ENCODE results near the gene GLI3. TPM values are rescaled to one million over a fixed set of nuclear protein-coding genes. Genes with fewer than 3 reads are reported as not detected.

The GLI3 gene
- total and polyA plus RNA-seq, 2 experiments from 2014 or later, result 4.0 to 5.2 TPM

DNA sequence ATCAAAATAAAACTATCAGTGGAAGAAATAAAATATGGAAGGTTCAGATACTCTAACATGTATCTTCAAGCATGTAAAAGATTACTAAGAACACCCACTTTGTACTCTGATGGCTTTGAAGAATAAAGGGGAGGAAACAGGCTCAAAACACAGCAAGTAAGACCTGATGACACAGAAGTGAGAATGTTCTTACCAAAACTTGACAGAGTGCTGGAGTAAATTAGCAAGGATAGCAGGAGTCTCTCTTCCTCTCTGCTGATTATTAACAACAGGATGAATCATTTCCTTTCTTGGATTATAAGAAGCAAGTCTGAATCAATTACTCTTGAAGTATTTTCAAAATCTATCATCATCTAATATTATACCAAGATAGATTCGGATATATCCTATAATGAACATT, 47.5 kb downstream of the GLI3 start:
- H3K9ac ChIP-seq, result no peak overlapping the region
- H3K9me3 ChIP-seq (ENCODE audit: low read depth), result no peaks in the 10 kb centered on the region
- H4K20me1 ChIP-seq (ENCODE audit: insufficient read depth), result 0 out of 2 replicates have a peak, but pooled peaks cover 3% of the 10 kb centered on the region
- no peaks in the 10 kb centered on the region for H3K9me2 ChIP-seq (ENCODE audit: insufficient read depth)
- no peak overlapping the region for H3K4me2 ChIP-seq (ENCODE audit: unreplicated experiment)
- no peak overlapping the region for H3K4me3 ChIP-seq
- H2AFZ ChIP-seq, result no peak overlapping the region
- 8 to 19% methylated on average over 1 of the region's 1 CpG for WGBS, 2 experiments (ENCODE audit: low coverage in 1 of 2, low lambda C conversion rate in 2 of 2, missing lambda C conversion rate in 2 of 2)
- peak overlapping the region; percentile 17; the same call in 1 of the 2 replicates for H3K27ac ChIP-seq
- TF ChIP-seq EZH2phosphoT487 (IDR thresholded peaks at IDR 0.05; ENCODE audit: insufficient read depth, low read depth) (no peak), EZH2 (IDR thresholded peaks at IDR 0.05; ENCODE audit: insufficient read depth, poor library complexity, severe bottlenecking) (no peak)
- H3K36me3 ChIP-seq (ENCODE audit: low read depth), result no peaks in the 10 kb centered on the region
- no peaks in the 10 kb centered on the region for H3K27me3 ChIP-seq (replicated peaks; ENCODE audit: insufficient read depth)
- DNase-seq, result peak; percentile 61
- peaks cover 27% of the 10 kb centered on the region for H3K4me1 ChIP-seq (ENCODE audit: insufficient read depth)
- H3F3A ChIP-seq (ENCODE audit: insufficient read depth), result peaks cover 41% of the 10 kb centered on the region; the same call in 1 of the 2 replicates
- in situ Hi-C loops (cut with MboI), result no loop called here
- H3K79me2 ChIP-seq (ENCODE audit: insufficient read depth), result peaks cover 55% of the 10 kb centered on the region

DNA sequence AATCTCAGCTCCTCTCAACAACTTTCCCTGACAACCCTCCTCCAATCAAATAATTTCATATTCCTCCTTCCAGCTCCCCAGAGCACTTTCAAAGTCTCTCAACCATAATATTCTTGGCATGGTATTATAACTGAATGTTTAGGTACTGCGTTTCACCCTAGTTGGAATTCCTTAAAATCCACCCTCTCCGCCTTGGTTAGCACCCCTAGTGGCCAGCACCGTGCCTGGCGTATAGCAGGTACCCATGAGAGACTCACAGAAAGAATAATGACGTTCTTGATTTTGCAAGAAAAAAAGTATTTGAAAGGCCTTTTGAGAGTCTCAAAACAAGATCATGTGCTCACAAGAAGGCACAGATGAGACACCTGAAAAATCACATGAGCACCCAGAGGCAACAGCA, 50.9 kb downstream of the GLI3 start:
- 89 to 93% methylated on average over 5 of the region's 5 CpGs for WGBS, 2 experiments (ENCODE audit: low coverage in 1 of 2, low lambda C conversion rate in 2 of 2, missing lambda C conversion rate in 2 of 2)
- TF ChIP-seq EZH2phosphoT487 (IDR thresholded peaks at IDR 0.05; ENCODE audit: insufficient read depth, low read depth), result no peak
- no peak for TF ChIP-seq EZH2 (IDR thresholded peaks at IDR 0.05; ENCODE audit: insufficient read depth, poor library complexity, severe bottlenecking)
- no peak overlapping the region for H3K4me3 ChIP-seq
- DNase-seq, result no peak
- in situ Hi-C loops (cut with MboI), result no loop called here
- no peaks in the 10 kb centered on the region for H3K9me3 ChIP-seq (ENCODE audit: low read depth)
- H3K36me3 ChIP-seq (ENCODE audit: low read depth), result no peaks in the 10 kb centered on the region
- H3K27me3 ChIP-seq (replicated peaks; ENCODE audit: insufficient read depth), result no peaks in the 10 kb centered on the region
- no peak overlapping the region for H3K9ac ChIP-seq
- peaks cover 45% of the 10 kb centered on the region for H3K79me2 ChIP-seq (ENCODE audit: insufficient read depth)
- H2AFZ ChIP-seq, result no peak overlapping the region
- H3K9me2 ChIP-seq (ENCODE audit: insufficient read depth), result no peaks in the 10 kb centered on the region
- H3K27ac ChIP-seq, result no peak overlapping the region
- H3K4me2 ChIP-seq (ENCODE audit: unreplicated experiment), result no peak overlapping the region
- H3K4me1 ChIP-seq (ENCODE audit: insufficient read depth), result peaks cover 14% of the 10 kb centered on the region
- 0 out of 2 replicates have a peak, but pooled peaks cover 3% of the 10 kb centered on the region for H4K20me1 ChIP-seq (ENCODE audit: insufficient read depth)
- H3F3A ChIP-seq (ENCODE audit: insufficient read depth), result peaks cover 29% of the 10 kb centered on the region; the same call in 1 of the 2 replicates

DNA sequence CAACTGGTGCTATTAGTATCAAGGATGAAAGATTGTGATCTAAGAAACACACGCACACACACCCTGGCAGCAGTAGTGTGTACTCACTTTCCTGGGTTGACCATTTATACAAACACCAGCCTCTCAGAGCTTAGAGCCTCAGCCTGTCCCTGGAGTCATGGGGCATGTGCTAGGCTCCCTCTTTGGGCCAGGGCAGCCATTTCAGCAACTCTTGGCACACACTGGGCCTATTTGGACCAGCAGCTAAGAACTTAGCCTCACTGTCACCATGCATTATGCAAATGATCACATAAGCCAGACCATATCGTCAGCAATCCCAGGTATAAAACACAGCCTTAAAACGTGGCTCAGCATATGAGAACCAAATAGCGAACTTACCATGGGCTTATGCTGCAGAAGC, 51.3 kb downstream of the GLI3 start:
- H3K27me3 ChIP-seq (replicated peaks; ENCODE audit: insufficient read depth), result no peaks in the 10 kb centered on the region
- H4K20me1 ChIP-seq (ENCODE audit: insufficient read depth), result 0 out of 2 replicates have a peak, but pooled peaks cover 3% of the 10 kb centered on the region
- peaks cover 26% of the 10 kb centered on the region; the same call in 1 of the 2 replicates for H3F3A ChIP-seq (ENCODE audit: insufficient read depth)
- WGBS, 2 experiments (ENCODE audit: low coverage in 1 of 2, low lambda C conversion rate in 2 of 2, missing lambda C conversion rate in 2 of 2), result 78 to 82% methylated on average over 4 of the region's 4 CpGs
- TF ChIP-seq EZH2 (IDR thresholded peaks at IDR 0.05; ENCODE audit: insufficient read depth, poor library complexity, severe bottlenecking) (no peak), EZH2phosphoT487 (IDR thresholded peaks at IDR 0.05; ENCODE audit: insufficient read depth, low read depth) (no peak)
- in situ Hi-C loops (cut with MboI), result no loop called here
- no peaks in the 10 kb centered on the region for H3K9me3 ChIP-seq (ENCODE audit: low read depth)
- H3K4me2 ChIP-seq (ENCODE audit: unreplicated experiment), result no peak overlapping the region
- H3K79me2 ChIP-seq (ENCODE audit: insufficient read depth), result peaks cover 41% of the 10 kb centered on the region
- no peak overlapping the region for H3K9ac ChIP-seq
- no peak overlapping the region for H3K4me3 ChIP-seq
- H3K4me1 ChIP-seq (ENCODE audit: insufficient read depth), result peaks cover 14% of the 10 kb centered on the region
- H3K36me3 ChIP-seq (ENCODE audit: low read depth), result no peaks in the 10 kb centered on the region
- no peak for DNase-seq
- no peak overlapping the region for H3K27ac ChIP-seq
- H3K9me2 ChIP-seq (ENCODE audit: insufficient read depth), result no peaks in the 10 kb centered on the region
- no peak overlapping the region for H2AFZ ChIP-seq

DNA sequence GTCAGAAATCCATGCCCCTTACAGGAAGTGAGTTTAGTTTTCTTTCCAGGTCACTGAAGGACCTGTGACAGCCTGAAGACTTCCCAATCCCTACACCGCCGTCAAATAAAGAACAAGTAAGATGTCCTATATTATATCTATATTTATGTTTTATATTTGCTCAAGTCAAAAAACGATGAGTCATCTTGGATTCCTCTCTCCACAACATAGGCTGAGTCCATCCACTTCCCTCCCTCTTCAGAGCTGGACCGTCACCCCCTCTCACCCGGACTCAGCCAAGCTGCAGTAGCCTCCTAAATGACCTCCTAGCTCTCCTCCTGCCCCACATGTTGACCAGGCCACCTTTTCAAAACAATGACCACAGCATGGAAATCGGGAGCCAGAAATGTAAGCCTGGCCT, 53.5 kb downstream of the GLI3 start:
- H3K36me3 ChIP-seq (ENCODE audit: low read depth), result no peaks in the 10 kb centered on the region
- in situ Hi-C loops (cut with MboI), result no loop called here
- peaks cover 37% of the 10 kb centered on the region for H3K79me2 ChIP-seq (ENCODE audit: insufficient read depth)
- H2AFZ ChIP-seq, result no peak overlapping the region
- TF ChIP-seq EZH2phosphoT487 (IDR thresholded peaks at IDR 0.05; ENCODE audit: insufficient read depth, low read depth), result no peak
- no peak for TF ChIP-seq EZH2 (IDR thresholded peaks at IDR 0.05; ENCODE audit: insufficient read depth, poor library complexity, severe bottlenecking)
- no peaks in the 10 kb centered on the region for H3K9me3 ChIP-seq (ENCODE audit: low read depth)
- H3K9me2 ChIP-seq (ENCODE audit: insufficient read depth), result no peaks in the 10 kb centered on the region
- H3K4me1 ChIP-seq (ENCODE audit: insufficient read depth), result no peaks in the 10 kb centered on the region
- DNase-seq, result peak; percentile 22
- H4K20me1 ChIP-seq (ENCODE audit: insufficient read depth), result no peaks in the 10 kb centered on the region
- 89 to 90% methylated on average over 6 of the region's 6 CpGs for WGBS, 2 experiments (ENCODE audit: low coverage in 1 of 2, low lambda C conversion rate in 2 of 2, missing lambda C conversion rate in 2 of 2)
- H3K4me2 ChIP-seq (ENCODE audit: unreplicated experiment), result no peak overlapping the region
- no peaks in the 10 kb centered on the region for H3K27me3 ChIP-seq (replicated peaks; ENCODE audit: insufficient read depth)
- peaks cover 6% of the 10 kb centered on the region; the same call in 1 of the 2 replicates for H3F3A ChIP-seq (ENCODE audit: insufficient read depth)
- no peak overlapping the region for H3K4me3 ChIP-seq
- H3K27ac ChIP-seq, result no peak overlapping the region
- no peak overlapping the region for H3K9ac ChIP-seq

DNA sequence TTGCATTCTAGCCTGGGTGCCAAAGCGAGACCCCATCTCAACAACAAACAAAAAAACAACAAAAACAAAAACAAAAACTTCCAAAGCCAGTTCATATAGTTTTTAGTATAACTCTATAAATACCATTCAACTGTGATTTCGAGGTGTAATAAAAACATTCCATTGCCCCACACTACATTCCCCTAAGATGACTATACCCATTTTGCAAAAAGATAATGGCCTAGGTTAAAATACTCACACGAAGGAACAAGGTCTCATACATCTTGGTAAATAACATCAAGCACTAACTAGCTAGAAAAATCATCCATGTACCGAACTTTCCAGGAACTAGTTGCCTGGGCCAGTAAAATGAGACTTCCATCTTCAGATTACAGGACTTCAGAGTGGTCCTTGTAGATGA, 55.4 kb downstream of the GLI3 start:
- 73 to 78% methylated on average over 4 of the region's 4 CpGs for WGBS, 2 experiments (ENCODE audit: low coverage in 1 of 2, low lambda C conversion rate in 2 of 2, missing lambda C conversion rate in 2 of 2)
- TF ChIP-seq EZH2 (IDR thresholded peaks at IDR 0.05; ENCODE audit: insufficient read depth, poor library complexity, severe bottlenecking) (no peak), EZH2phosphoT487 (IDR thresholded peaks at IDR 0.05; ENCODE audit: insufficient read depth, low read depth) (no peak)
- Histone ChIP-seq H3K27me3 (replicated peaks; ENCODE audit: insufficient read depth) (no peaks in the 10 kb centered on the region), H3K4me1 (ENCODE audit: insufficient read depth) (no peaks in the 10 kb centered on the region), H2AFZ (no peak overlapping the region), H3K79me2 (ENCODE audit: insufficient read depth) (peaks cover 18% of the 10 kb centered on the region), H3K9ac (no peak overlapping the region), H3K9me2 (ENCODE audit: insufficient read depth) (no peaks in the 10 kb centered on the region), H3K4me3 (no peak overlapping the region), H3K4me2 (ENCODE audit: unreplicated experiment) (no peak overlapping the region), H3K27ac (no peak overlapping the region), H4K20me1 (ENCODE audit: insufficient read depth) (no peaks in the 10 kb centered on the region), H3K9me3 (ENCODE audit: low read depth) (no peaks in the 10 kb centered on the region), H3F3A (ENCODE audit: insufficient read depth) (no peaks in the 10 kb centered on the region), H3K36me3 (ENCODE audit: low read depth) (no peaks in the 10 kb centered on the region)
- in situ Hi-C loops (cut with MboI), result no loop called here
- no peak for DNase-seq

All from GM23248 (cell line).